A673 (cell line): ENCODE data around the gene TIFAB. TPM values are rescaled to one million over a fixed set of nuclear protein-coding genes. Genes with fewer than 3 reads are reported as not detected.

Experiments
- BruUV-seq: library from RNA; stranded (reverse); fragments of 400-500 nt; replicated peaks from 2 replicates; lab custom pipeline; 2021; lab: Mats Ljungman, UMichigan
- CTCF ChIA-PET: fragments of 300-600 bp; sonication (Branson Sonifier 250); formaldehyde crosslinking; loops from one replicate; lab custom pipeline; 2022; ENCODE audit warnings: antibody characterized with exemption; lab: Charles Lee
- POLR2A ChIA-PET: fragments of 300-600 bp; sonication (Branson Sonifier 250); formaldehyde crosslinking; loops from one replicate; lab custom pipeline; 2022; ENCODE audit warnings: antibody characterized with exemption; ENCODE audit not compliant: low non-redundant PET; lab: Charles Lee
- DNase-seq: peaks from one replicate; pipeline ENCODE4 v3.0.0-alpha.2; 2015; ENCODE audit warnings: low spot score
- H3K27ac ChIP-seq: fragments of 200-600 bp; sonication (generic); 2 replicates; pipeline ENCODE4 v1.5.1; 2016; ENCODE audit warnings: mixed run types, low read depth, mild to moderate bottlenecking, mixed read lengths, antibody characterized with exemption, low read length; ENCODE audit not compliant: poor library complexity, severe bottlenecking
- H3K27me3 ChIP-seq: fragments of 200-600 bp; sonication (generic); replicated peaks from 2 replicates; pipeline ENCODE4 v1.6.1; 2017; ENCODE audit warnings: mixed run types, low read depth, mild to moderate bottlenecking, mixed read lengths, antibody characterized with exemption, low read length; ENCODE audit not compliant: insufficient read depth, poor library complexity
- H3K36me3 ChIP-seq: fragments of 200-600 bp; sonication (generic); 2 replicates; pipeline ENCODE4 v1.6.1; 2016; ENCODE audit warnings: mixed run types, mild to moderate bottlenecking, mixed read lengths, antibody characterized with exemption, low read length; ENCODE audit not compliant: insufficient read depth, poor library complexity, severe bottlenecking
- H3K4me1 ChIP-seq: fragments of 200-600 bp; sonication (generic); 2 replicates; pipeline ENCODE4 v1.6.1; 2017; ENCODE audit warnings: mixed run types, mild to moderate bottlenecking, mixed read lengths, antibody characterized with exemption, low read length; ENCODE audit not compliant: insufficient read depth, poor library complexity, severe bottlenecking
- H3K4me3 ChIP-seq: fragments of 200-600 bp; sonication (generic); 2 replicates; pipeline ENCODE4 v1.5.1; 2016; ENCODE audit warnings: low read depth, mixed run types, mild to moderate bottlenecking, mixed read lengths, low read length; ENCODE audit not compliant: poor library complexity, severe bottlenecking
- H3K9me3 ChIP-seq: fragments of 200-600 bp; sonication (generic); 2 replicates; pipeline ENCODE4 v1.6.1; 2016; ENCODE audit warnings: mixed run types, low read depth, mild to moderate bottlenecking, mixed read lengths, antibody characterized with exemption, low read length; ENCODE audit not compliant: poor library complexity, severe bottlenecking
- EZH2 ChIP-seq: fragments of 200-600 bp; sonication (generic); IDR thresholded peaks from 2 replicates; pipeline ENCODE4 v1.6.1; 2017; ENCODE audit warnings: borderline replicate concordance, low read depth, mild to moderate bottlenecking, mixed read lengths, antibody characterized with exemption, low read length; ENCODE audit not compliant: poor library complexity, severe bottlenecking
- intact Hi-C: fragments of 100-400 bp; cut with micrococcal nuclease; formaldehyde crosslinking; loops from one replicate; pipeline ENCODE4 v1.10.0; 2022; ENCODE audit not compliant: unreplicated experiment
- total RNA-seq: library from RNA; stranded (reverse); gene quantifications from 2 replicates; pipeline ENCODE4 v1.2.3, GENCODE V29; 2021
- TF ChIP-seq, protein P1 (sequence below): fragments of 300-800, 200-600 bp; sonication (generic); conservative IDR thresholded peaks from 2 replicates; pipeline ENCODE4 v1.5.1; 2017; ENCODE audit warnings: low read depth, mild to moderate bottlenecking, antibody characterized with exemption, low read length, moderate library complexity, mixed read lengths

The TIFAB gene
- total RNA-seq, 1 experiment from 2014 or later: not detected

DNA sequence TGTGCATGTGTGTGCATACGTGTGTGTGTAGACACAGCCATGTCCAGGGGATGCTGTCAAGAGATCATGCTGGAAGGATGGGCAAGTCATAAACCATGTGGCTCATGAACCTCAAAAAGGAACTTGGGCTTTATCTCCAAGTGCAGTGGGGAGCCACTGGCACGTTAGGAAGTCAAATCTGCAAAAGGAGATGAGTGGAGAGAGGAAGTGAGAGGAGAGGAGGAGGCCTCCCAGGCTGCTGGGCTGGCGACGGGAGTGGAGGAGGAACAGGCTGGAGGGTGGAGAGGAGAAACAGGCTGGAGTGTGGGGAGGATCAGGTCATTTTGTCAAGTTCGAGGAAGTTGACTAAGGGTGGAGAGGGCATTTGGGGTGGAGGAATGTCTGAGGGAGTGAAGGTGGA, 29.2 kb upstream of the TIFAB start:
- Histone ChIP-seq H3K27ac (no peak overlapping the region), H3K4me3 (no peak overlapping the region), H3K9me3 (no peaks in the 10 kb centered on the region), H3K27me3 (peaks cover 8% of the 10 kb centered on the region), H3K36me3 (no peaks in the 10 kb centered on the region), H3K4me1 (no peaks in the 10 kb centered on the region)
- no peak for DNase-seq
- ChIA-PET CTCF (no interaction called here), POLR2A (no interaction called here)
- intact Hi-C loops: no loop called here
- BruUV-seq: no TSS peak
- TF ChIP-seq, protein P1, sequence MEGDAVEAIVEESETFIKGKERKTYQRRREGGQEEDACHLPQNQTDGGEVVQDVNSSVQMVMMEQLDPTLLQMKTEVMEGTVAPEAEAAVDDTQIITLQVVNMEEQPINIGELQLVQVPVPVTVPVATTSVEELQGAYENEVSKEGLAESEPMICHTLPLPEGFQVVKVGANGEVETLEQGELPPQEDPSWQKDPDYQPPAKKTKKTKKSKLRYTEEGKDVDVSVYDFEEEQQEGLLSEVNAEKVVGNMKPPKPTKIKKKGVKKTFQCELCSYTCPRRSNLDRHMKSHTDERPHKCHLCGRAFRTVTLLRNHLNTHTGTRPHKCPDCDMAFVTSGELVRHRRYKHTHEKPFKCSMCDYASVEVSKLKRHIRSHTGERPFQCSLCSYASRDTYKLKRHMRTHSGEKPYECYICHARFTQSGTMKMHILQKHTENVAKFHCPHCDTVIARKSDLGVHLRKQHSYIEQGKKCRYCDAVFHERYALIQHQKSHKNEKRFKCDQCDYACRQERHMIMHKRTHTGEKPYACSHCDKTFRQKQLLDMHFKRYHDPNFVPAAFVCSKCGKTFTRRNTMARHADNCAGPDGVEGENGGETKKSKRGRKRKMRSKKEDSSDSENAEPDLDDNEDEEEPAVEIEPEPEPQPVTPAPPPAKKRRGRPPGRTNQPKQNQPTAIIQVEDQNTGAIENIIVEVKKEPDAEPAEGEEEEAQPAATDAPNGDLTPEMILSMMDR: no peak
- no peak for TF ChIP-seq EZH2

DNA sequence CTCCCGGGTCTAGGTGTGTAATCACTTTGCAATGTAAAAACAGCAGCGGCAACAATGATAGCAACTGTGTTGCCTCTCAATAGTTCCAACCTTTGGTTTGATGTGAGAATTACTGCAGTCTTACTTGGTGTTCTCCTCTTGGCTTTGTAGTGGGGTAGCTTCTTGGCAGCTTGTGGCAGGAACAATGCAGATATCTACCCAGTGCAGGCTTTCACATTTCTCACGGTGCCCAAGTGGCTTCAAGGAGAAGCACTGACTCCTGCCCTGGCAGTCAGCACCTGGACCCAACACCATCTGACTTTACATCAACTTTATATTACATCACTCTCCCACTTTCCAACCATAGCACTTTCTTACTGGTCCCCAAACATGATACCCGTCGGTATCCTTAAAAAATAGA, 28.4 kb upstream of the TIFAB start:
- no TSS peak for BruUV-seq
- CTCF ChIA-PET: interaction anchor here (0.7 kb wide), 1 partner anchor 74 kb away, joined by 6 read pairs; no protein-coding TSS in a partner anchor

DNA sequence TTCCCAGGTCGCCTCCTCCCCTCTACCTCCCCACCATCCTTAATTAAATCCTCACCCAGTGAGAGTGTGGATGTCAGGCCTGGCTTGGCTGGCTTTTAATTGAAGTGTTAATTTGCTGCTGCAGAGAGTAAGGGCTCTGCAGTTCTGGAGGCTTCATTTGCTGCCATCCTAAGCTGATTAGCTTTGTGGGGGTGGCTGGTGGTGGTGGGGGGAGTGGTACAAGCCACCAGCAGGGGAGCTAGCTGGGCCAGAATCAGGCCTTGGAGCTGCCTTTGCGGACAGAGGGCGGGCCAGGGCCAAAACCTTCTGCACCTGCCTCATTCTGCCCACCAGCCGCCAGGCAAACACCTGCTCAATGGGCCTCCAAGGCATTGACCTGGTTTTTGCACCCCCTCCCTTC, 26.8 kb upstream of the TIFAB start:
- ChIA-PET POLR2A (no interaction called here), CTCF (no interaction called here)
- Histone ChIP-seq H3K27ac (no peak overlapping the region), H3K27me3 (peaks cover 14% of the 10 kb centered on the region), H3K4me1 (no peaks in the 10 kb centered on the region), H3K4me3 (no peak overlapping the region), H3K9me3 (no peaks in the 10 kb centered on the region), H3K36me3 (no peaks in the 10 kb centered on the region)
- DNase-seq: no peak
- no peak for TF ChIP-seq EZH2
- TF ChIP-seq, protein P1: no peak
- BruUV-seq: no TSS peak
- intact Hi-C loops: no loop called here

More for the DNA sequence above, 28.4 kb upstream of the TIFAB start:
- H3K4me1 ChIP-seq: no peaks in the 10 kb centered on the region
- no peaks in the 10 kb centered on the region for H3K9me3 ChIP-seq
- POLR2A ChIA-PET: no interaction called here
- TF ChIP-seq, protein P1: no peak
- no peak for TF ChIP-seq EZH2
- no peaks in the 10 kb centered on the region for H3K36me3 ChIP-seq
- DNase-seq: no peak
- H3K27ac ChIP-seq: no peak overlapping the region
- H3K4me3 ChIP-seq: no peak overlapping the region
- peaks cover 2% of the 10 kb centered on the region for H3K27me3 ChIP-seq
- intact Hi-C loops: no loop called here
